Esophagus muscularis mucosa (tissue), 3 donors: ENCODE data around the gene GALM.

Source experiments
- CTCF ChIP-seq, 3 experiments: fragments of 200-600 bp in 2 of 3; fragments of 450-650 bp in 1 of 3; sonication (generic) in 2 of 3; IDR thresholded peaks; one replicate each; pipeline ENCODE4 v1.5.1; 2017 to 2019; ENCODE audit warnings: antibody characterized with exemption in 3 of 3, mild to moderate bottlenecking in 2 of 3, moderate library complexity in 1 of 3
- POLR2A ChIP-seq: fragments of 450-650 bp; IDR thresholded peaks from one replicate; pipeline ENCODE4 v1.6.1; 2017; ENCODE audit warnings: antibody characterized with exemption, moderate library complexity, mild to moderate bottlenecking, low read depth

DNA sequence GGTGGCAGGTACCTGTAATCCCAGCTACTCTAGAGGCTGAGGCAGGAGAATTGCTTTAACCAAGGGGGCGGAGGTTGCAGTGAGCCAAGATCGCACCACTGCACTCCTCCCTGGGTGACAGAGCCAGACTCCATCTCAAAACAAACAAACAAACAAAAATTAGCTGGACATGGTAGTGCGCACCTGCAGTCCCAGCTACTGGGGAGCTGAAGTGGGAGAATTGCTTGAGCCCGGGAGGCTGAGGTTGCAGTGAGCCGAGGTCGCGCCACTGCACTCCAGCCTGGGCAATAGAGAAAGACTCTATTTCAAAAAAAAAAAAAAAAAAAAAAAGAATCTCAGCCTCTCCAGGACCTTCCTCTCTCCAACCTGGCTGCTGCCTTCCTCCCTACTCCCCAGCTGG is 65.2 kb downstream of the GALM start:
- TF ChIP-seq POLR2A (no peak), CTCF (IDR thresholded peaks at IDR 0.05) (no peak)
